Nephron progenitor cell (in vitro differentiated cells): ENCODE results near the gene MED14.

Source experiments
- DNase-seq: peaks from one replicate; pipeline ENCODE4 v3.0.0; 2021
- H3K27ac Mint-ChIP-seq: 2 replicates; pipeline ENCODE4 v1.8.0; 2021; ENCODE audit warnings: mild to moderate bottlenecking, moderate library complexity, mixed read lengths
- H3K27me3 Mint-ChIP-seq: 2 replicates; pipeline ENCODE4 v1.8.0; 2021; ENCODE audit warnings: mild to moderate bottlenecking, low read depth, mixed read lengths; ENCODE audit not compliant: poor library complexity
- H3K36me3 Mint-ChIP-seq: 2 replicates; pipeline ENCODE4 v1.8.0; 2021; ENCODE audit warnings: low read depth, mixed read lengths
- H3K4me1 Mint-ChIP-seq: 2 replicates; pipeline ENCODE4 v1.8.0; 2021; ENCODE audit warnings: mixed read lengths
- H3K4me3 Mint-ChIP-seq: 2 replicates; pipeline ENCODE4 v1.8.0; 2021; ENCODE audit warnings: mild to moderate bottlenecking, moderate library complexity, mixed read lengths
- H3K9me3 Mint-ChIP-seq: 2 replicates; pipeline ENCODE4 v1.8.0; 2021; ENCODE audit warnings: mild to moderate bottlenecking, moderate library complexity, mixed read lengths
- TF ChIP-seq, protein P1 (sequence below): fragments of 200-600 bp; sonication (generic); IDR thresholded peaks from 2 replicates; pipeline ENCODE4 v1.5.0; 2021; ENCODE audit warnings: antibody characterized with exemption

MED14 gene

DNA sequence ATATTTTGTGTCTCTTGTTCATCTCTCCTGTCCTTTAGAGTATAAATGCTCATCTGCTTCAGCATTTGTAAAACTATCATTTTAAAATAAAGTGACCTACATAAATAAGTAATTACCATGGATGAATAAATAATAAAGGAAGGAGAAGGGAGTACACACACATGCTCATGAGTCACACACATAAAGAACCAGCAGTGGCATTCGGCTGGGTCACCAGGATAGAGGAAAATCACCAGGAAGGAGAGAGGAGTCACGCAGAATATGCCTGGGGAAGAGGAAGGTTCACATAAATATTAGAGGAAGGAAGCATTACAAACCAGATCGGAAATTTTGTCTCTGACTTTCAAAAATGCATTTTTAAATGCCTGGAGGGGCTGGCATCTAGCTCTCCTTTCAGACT lies 38.5 kb upstream of the MED14 start:
- Mint-ChIP-seq H3K27me3 (peaks cover 3% of the 10 kb centered on the region), H3K4me3 (no peak overlapping the region), H3K27ac (no peak overlapping the region), H3K36me3 (no peaks in the 10 kb centered on the region), H3K9me3 (peaks cover 16% of the 10 kb centered on the region), H3K4me1 (peaks cover 8% of the 10 kb centered on the region)
- TF ChIP-seq, protein P1, sequence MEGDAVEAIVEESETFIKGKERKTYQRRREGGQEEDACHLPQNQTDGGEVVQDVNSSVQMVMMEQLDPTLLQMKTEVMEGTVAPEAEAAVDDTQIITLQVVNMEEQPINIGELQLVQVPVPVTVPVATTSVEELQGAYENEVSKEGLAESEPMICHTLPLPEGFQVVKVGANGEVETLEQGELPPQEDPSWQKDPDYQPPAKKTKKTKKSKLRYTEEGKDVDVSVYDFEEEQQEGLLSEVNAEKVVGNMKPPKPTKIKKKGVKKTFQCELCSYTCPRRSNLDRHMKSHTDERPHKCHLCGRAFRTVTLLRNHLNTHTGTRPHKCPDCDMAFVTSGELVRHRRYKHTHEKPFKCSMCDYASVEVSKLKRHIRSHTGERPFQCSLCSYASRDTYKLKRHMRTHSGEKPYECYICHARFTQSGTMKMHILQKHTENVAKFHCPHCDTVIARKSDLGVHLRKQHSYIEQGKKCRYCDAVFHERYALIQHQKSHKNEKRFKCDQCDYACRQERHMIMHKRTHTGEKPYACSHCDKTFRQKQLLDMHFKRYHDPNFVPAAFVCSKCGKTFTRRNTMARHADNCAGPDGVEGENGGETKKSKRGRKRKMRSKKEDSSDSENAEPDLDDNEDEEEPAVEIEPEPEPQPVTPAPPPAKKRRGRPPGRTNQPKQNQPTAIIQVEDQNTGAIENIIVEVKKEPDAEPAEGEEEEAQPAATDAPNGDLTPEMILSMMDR: no peak
- DNase-seq: no peak

GRCh38 chrX:40773188-40773587 lies 37.8 kb upstream of the MED14 start:
- Mint-ChIP-seq H3K9me3 (peaks cover 10% of the 10 kb centered on the region), H3K4me3 (no peak overlapping the region), H3K27ac (no peak overlapping the region), H3K4me1 (peaks cover 8% of the 10 kb centered on the region), H3K27me3 (peaks cover 3% of the 10 kb centered on the region), H3K36me3 (no peaks in the 10 kb centered on the region)
- DNase-seq: no peak
- TF ChIP-seq, protein P1: no peak

GRCh38 chrX:40772290-40772689 lies 36.9 kb upstream of the MED14 start:
- no peaks in the 10 kb centered on the region for H3K36me3 Mint-ChIP-seq
- TF ChIP-seq, protein P1: no peak
- H3K9me3 Mint-ChIP-seq: peaks cover 7% of the 10 kb centered on the region
- H3K4me3 Mint-ChIP-seq: no peak overlapping the region
- no peak overlapping the region for H3K27ac Mint-ChIP-seq
- H3K4me1 Mint-ChIP-seq: peaks cover 8% of the 10 kb centered on the region
- DNase-seq: no peak
- peaks cover 3% of the 10 kb centered on the region for H3K27me3 Mint-ChIP-seq

DNA sequence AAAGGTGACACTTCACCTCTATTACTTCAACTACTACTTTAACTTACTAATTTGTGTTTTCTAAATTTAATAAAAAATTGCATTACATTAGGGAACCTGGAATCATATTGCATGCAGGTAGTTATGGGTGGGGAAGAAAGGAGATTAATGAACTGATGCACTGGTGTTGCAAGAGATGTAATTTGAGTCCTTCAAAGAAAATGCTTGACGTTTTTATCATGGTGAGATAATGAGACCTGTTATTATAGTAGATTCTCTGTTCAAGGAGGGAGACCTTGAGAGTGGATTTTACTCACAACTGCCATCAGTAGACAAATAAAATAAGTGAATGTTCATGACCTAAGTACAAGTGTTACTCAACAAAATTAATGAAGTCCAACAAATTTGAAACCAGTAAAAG lies 26.4 kb upstream of the MED14 start:
- TF ChIP-seq, protein P1: no peak
- Mint-ChIP-seq H3K9me3 (peaks cover 29% of the 10 kb centered on the region), H3K4me1 (no peaks in the 10 kb centered on the region)

GRCh38 chrX:40759374-40759773 lies 24.0 kb upstream of the MED14 start:
- Mint-ChIP-seq H3K36me3 (no peaks in the 10 kb centered on the region), H3K9me3 (peaks cover 26% of the 10 kb centered on the region), H3K4me1 (no peaks in the 10 kb centered on the region), H3K27ac (no peak overlapping the region), H3K4me3 (no peak overlapping the region), H3K27me3 (no peaks in the 10 kb centered on the region)
- TF ChIP-seq, protein P1: no peak
- DNase-seq: no peak

More for the DNA sequence above, 26.4 kb upstream of the MED14 start:
- Mint-ChIP-seq H3K27me3 (no peaks in the 10 kb centered on the region), H3K4me3 (no peak overlapping the region), H3K27ac (no peak overlapping the region), H3K36me3 (no peaks in the 10 kb centered on the region)
- DNase-seq: no peak

- Mint-ChIP-seq H3K4me1 (no peaks in the 10 kb centered on the region), H3K9me3 (peaks cover 44% of the 10 kb centered on the region), H3K27me3 (no peaks in the 10 kb centered on the region), H3K36me3 (peaks cover 4% of the 10 kb centered on the region), H3K27ac (no peak overlapping the region), H3K4me3 (no peak overlapping the region)
- TF ChIP-seq, protein P1: no peak
- DNase-seq: no peak
Observed at GRCh38 chrX:40757058-40757457, 21.7 kb upstream of the MED14 start.
